GM12874 (cell line): ENCODE measurements around the gene SSTR3.
A peak's percentile ranks its signal among the peaks of the same experiment; 100 is the strongest.

Source experiments
- TF ChIP-seq, protein P1 (sequence below): IDR thresholded peaks from 2 replicates; pipeline ENCODE4 v1.5.1; 2011; ENCODE audit warnings: low read depth, mild to moderate bottlenecking, control low read depth, low read length, moderate library complexity; ENCODE audit not compliant: insufficient read depth

SSTR3 gene

GRCh38 chr22:37169406-37169805 is 42.9 kb downstream of the SSTR3 start:
- TF ChIP-seq, protein P1, sequence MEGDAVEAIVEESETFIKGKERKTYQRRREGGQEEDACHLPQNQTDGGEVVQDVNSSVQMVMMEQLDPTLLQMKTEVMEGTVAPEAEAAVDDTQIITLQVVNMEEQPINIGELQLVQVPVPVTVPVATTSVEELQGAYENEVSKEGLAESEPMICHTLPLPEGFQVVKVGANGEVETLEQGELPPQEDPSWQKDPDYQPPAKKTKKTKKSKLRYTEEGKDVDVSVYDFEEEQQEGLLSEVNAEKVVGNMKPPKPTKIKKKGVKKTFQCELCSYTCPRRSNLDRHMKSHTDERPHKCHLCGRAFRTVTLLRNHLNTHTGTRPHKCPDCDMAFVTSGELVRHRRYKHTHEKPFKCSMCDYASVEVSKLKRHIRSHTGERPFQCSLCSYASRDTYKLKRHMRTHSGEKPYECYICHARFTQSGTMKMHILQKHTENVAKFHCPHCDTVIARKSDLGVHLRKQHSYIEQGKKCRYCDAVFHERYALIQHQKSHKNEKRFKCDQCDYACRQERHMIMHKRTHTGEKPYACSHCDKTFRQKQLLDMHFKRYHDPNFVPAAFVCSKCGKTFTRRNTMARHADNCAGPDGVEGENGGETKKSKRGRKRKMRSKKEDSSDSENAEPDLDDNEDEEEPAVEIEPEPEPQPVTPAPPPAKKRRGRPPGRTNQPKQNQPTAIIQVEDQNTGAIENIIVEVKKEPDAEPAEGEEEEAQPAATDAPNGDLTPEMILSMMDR, result no peak

- TF ChIP-seq, protein P1, result no peak
These were observed 44.2 kb downstream of the SSTR3 start for GRCh38 chr22:37167981-37168647.

- TF ChIP-seq, protein P1, result no peak
These were observed 44.9 kb downstream of the SSTR3 start for GRCh38 chr22:37167176-37167980.

DNA sequence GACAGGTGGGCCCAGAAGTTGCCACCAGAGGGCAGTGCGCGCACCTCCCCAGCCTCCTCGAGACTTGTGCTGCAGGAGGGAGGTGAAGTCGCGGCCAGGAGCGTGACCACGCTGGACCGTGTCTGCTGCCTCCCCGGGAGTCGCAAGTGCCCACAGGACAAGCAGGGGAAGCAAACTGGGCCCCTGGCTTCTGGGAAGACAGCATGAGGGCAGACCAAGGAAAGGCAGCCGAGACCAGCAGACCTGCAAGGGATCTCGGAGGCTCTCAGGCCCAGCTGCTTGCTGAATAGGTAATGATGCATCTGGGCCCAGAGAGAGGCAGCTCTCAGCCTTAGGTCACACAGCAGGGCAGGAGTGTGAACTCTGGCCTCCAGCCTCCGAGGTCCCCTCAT is 45.6 kb downstream of the SSTR3 start:
- TF ChIP-seq, protein P1, result peak; percentile 92

GRCh38 chr22:37165940-37166674 is 46.2 kb downstream of the SSTR3 start:
- TF ChIP-seq, protein P1, result no peak

GRCh38 chr22:37165066-37165465 is 47.2 kb downstream of the SSTR3 start:
- TF ChIP-seq, protein P1, result no peak

DNA sequence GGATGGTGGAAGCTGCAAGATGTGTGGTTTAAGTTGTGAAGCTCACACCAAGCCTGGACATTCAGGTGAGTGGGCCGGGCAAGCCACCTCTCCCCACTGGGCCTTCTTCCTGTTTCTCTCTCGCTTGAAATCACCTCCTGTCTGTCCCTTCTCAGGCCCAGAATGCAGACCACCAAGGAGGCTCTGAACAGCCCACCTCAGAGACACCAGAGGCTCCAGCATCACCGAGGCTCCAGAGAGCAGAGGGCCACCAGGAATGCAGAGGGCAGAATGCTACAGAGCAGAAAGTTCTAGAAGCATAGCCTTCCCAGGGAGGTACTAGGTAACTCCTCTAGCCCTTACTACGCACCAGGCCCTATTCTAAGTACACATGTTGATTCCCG is 47.8 kb downstream of the SSTR3 start:
- TF ChIP-seq, protein P1, result no peak
